ENCODE data around the gene KCTD13.

KCTD13 gene

GRCh38 chr16:29894352-29894751 lies 31.7 kb downstream of the KCTD13 start:
- no peaks in the 10 kb centered on the region for H3K9me3 ChIP-seq (ENCODE audit: control insufficient read depth, insufficient read depth, low read depth, low read length)
- H3K4me3 ChIP-seq (ENCODE audit: low read depth, low read length): no peak overlapping the region
- no peak for TF ChIP-seq ZNF670 (tag by site-specific recombination; IDR thresholded peaks at IDR 0.05; ENCODE audit: low read depth)
- TF ChIP-seq ZBTB1 (tag by site-specific recombination; IDR thresholded peaks at IDR 0.05): no peak
- no peak for TF ChIP-seq ZNF280D (tag by site-specific recombination; IDR thresholded peaks at IDR 0.05)
- no peak for TF ChIP-seq ZSCAN16 (tag by site-specific recombination; IDR thresholded peaks at IDR 0.05)
- H3K36me3 ChIP-seq (ENCODE audit: control insufficient read depth in 2 of 2, insufficient read depth in 1 of 2, low read length in 2 of 2): no peaks in the 10 kb centered on the region; a peak in 1 of 3 replicates
- H3K4me1 ChIP-seq (ENCODE audit: control insufficient read depth, insufficient read depth, low read length): no peaks in the 10 kb centered on the region
- POLR2A ChIA-PET: interaction anchor here (0.7 kb wide), 2 partner anchors 75 to 99 kb away, joined by 4 to 5 read pairs; no protein-coding TSS in a partner anchor
- CTCF ChIA-PET: no interaction called here
- no peak overlapping the region for H3K27ac ChIP-seq (ENCODE audit: extremely low read depth, low read depth, low read length)

GRCh38 chr16:29893553-29893952 lies 32.5 kb downstream of the KCTD13 start:
- H3K36me3 ChIP-seq (ENCODE audit: control insufficient read depth in 2 of 2, insufficient read depth in 1 of 2, low read length in 2 of 2): no peaks in the 10 kb centered on the region; a peak in 1 of 3 replicates
- TF ChIP-seq ZNF37A (tag by site-specific recombination; IDR thresholded peaks at IDR 0.05) (no peak), PRDM1 (tag by site-specific recombination; IDR thresholded peaks at IDR 0.05) (0 out of 2 replicates have a peak, but pooled peaks have one; percentile 20), ZNF426 (tag by site-specific recombination; IDR thresholded peaks at IDR 0.05) (no peak), ZEB2 (tag by site-specific recombination; IDR thresholded peaks at IDR 0.05) (no peak), YY1 (tag by site-specific recombination; IDR thresholded peaks at IDR 0.05) (no peak)
- POLR2A ChIA-PET: interaction anchor here (0.7 kb wide), 1 partner anchor 126 kb away, joined by 3 read pairs; no protein-coding TSS in a partner anchor
- H3K27ac ChIP-seq (ENCODE audit: extremely low read depth, low read depth, low read length): no peak overlapping the region
- CTCF ChIA-PET: interaction anchor here (0.6 kb wide), 1 partner anchor 14 kb away, joined by 3 read pairs; no protein-coding TSS in a partner anchor
- no peaks in the 10 kb centered on the region for H3K9me3 ChIP-seq (ENCODE audit: control insufficient read depth, insufficient read depth, low read depth, low read length)
- no peak overlapping the region for H3K4me3 ChIP-seq (ENCODE audit: low read depth, low read length)
- H3K4me1 ChIP-seq (ENCODE audit: control insufficient read depth, insufficient read depth, low read length): no peaks in the 10 kb centered on the region

GRCh38 chr16:29892458-29892813 lies 33.6 kb downstream of the KCTD13 start:
- CTCF ChIA-PET: no interaction called here
- H3K27ac ChIP-seq (ENCODE audit: extremely low read depth, low read depth, low read length): no peak overlapping the region
- H3K9me3 ChIP-seq (ENCODE audit: control insufficient read depth, insufficient read depth, low read depth, low read length): no peaks in the 10 kb centered on the region
- POLR2A ChIA-PET: no interaction called here
- no peaks in the 10 kb centered on the region; a peak in 1 of 3 replicates for H3K36me3 ChIP-seq (ENCODE audit: control insufficient read depth in 2 of 2, insufficient read depth in 1 of 2, low read length in 2 of 2)
- H3K4me1 ChIP-seq (ENCODE audit: control insufficient read depth, insufficient read depth, low read length): no peaks in the 10 kb centered on the region
- TF ChIP-seq PRDM1 (tag by site-specific recombination; IDR thresholded peaks at IDR 0.05) (no peak), PATZ1 (tag by site-specific recombination; IDR thresholded peaks at IDR 0.05) (no peak), ZNF530 (tag by site-specific recombination; IDR thresholded peaks at IDR 0.05; ENCODE audit: low read depth) (no peak), ZNF239 (tag by site-specific recombination; IDR thresholded peaks at IDR 0.05) (no peak), ZNF19 (tag by site-specific recombination; IDR thresholded peaks at IDR 0.05; ENCODE audit: low read depth) (no peak)
- TF ChIP-seq, protein P1, sequence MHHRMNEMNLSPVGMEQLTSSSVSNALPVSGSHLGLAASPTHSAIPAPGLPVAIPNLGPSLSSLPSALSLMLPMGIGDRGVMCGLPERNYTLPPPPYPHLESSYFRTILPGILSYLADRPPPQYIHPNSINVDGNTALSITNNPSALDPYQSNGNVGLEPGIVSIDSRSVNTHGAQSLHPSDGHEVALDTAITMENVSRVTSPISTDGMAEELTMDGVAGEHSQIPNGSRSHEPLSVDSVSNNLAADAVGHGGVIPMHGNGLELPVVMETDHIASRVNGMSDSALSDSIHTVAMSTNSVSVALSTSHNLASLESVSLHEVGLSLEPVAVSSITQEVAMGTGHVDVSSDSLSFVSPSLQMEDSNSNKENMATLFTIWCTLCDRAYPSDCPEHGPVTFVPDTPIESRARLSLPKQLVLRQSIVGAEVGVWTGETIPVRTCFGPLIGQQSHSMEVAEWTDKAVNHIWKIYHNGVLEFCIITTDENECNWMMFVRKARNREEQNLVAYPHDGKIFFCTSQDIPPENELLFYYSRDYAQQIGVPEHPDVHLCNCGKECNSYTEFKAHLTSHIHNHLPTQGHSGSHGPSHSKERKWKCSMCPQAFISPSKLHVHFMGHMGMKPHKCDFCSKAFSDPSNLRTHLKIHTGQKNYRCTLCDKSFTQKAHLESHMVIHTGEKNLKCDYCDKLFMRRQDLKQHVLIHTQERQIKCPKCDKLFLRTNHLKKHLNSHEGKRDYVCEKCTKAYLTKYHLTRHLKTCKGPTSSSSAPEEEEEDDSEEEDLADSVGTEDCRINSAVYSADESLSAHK (tag by site-specific recombination; IDR thresholded peaks at IDR 0.05): no peak
- H3K4me3 ChIP-seq (ENCODE audit: low read depth, low read length): no peak overlapping the region
